GM23338 (cell line): ENCODE measurements around the gene IDI2. TPM values are rescaled to one million over a fixed set of nuclear protein-coding genes. Genes with fewer than 3 reads are reported as not detected.

Experiments used
- ATAC-seq: fragments of 200-7000 bp; cut with Tn5 transposase; 3 replicates; pipeline ENCODE4 v1.9.1; 2020
- DNase-seq: peaks from one replicate; pipeline ENCODE4 v3.0.0-alpha.2; 2015; ENCODE audit warnings: low spot score
- H2AFZ ChIP-seq: fragments of 200-600 bp; sonication (generic); 2 replicates; pipeline ENCODE4 v1.8.0; 2016; ENCODE audit warnings: antibody characterized with exemption, mild to moderate bottlenecking, moderate library complexity
- H3F3A ChIP-seq: fragments of 200-600 bp; sonication (generic); replicated peaks from 2 replicates; pipeline ENCODE4 v1.8.0; 2017; ENCODE audit warnings: antibody characterized with exemption, mixed run types, low read depth
- H3K27ac ChIP-seq: fragments of 200-600 bp; sonication (generic); 2 replicates; pipeline ENCODE4 v1.6.1; 2016; ENCODE audit warnings: low read depth
- H3K27me3 ChIP-seq: fragments of 200-600 bp; sonication (generic); 2 replicates; pipeline ENCODE4 v1.8.0; 2016; ENCODE audit warnings: mild to moderate bottlenecking, mixed run types, moderate library complexity; ENCODE audit not compliant: insufficient read depth
- H3K36me3 ChIP-seq: fragments of 200-600 bp; sonication (generic); 2 replicates; pipeline ENCODE4 v1.8.0; 2016; ENCODE audit warnings: mild to moderate bottlenecking; ENCODE audit not compliant: insufficient read depth
- H3K4me1 ChIP-seq: fragments of 200-600 bp; sonication (generic); 2 replicates; pipeline ENCODE4 v1.8.0; 2016; ENCODE audit warnings: mild to moderate bottlenecking, moderate library complexity; ENCODE audit not compliant: insufficient read depth
- H3K4me2 ChIP-seq: fragments of 200-600 bp; sonication (generic); 2 replicates; pipeline ENCODE4 v1.7.1; 2017; ENCODE audit warnings: mixed run types
- H3K4me3 ChIP-seq: fragments of 200-600 bp; sonication (generic); 2 replicates; pipeline ENCODE4 v1.6.1; 2016; ENCODE audit warnings: mixed run types
- H3K79me2 ChIP-seq: fragments of 200-600 bp; sonication (generic); replicated peaks from 2 replicates; pipeline ENCODE4 v1.8.0; 2017; ENCODE audit warnings: mild to moderate bottlenecking; ENCODE audit not compliant: insufficient read depth
- H3K9me2 ChIP-seq: fragments of 200-600 bp; sonication (generic); 2 replicates; pipeline ENCODE4 v1.8.0; 2017; ENCODE audit not compliant: insufficient read depth
- H4K20me1 ChIP-seq: fragments of 200-600 bp; sonication (generic); replicated peaks from 2 replicates; pipeline ENCODE4 v1.8.0; 2017; ENCODE audit warnings: mild to moderate bottlenecking; ENCODE audit not compliant: insufficient read depth
- H3K27ac Mint-ChIP-seq: 2 replicates; pipeline ENCODE4 v1.8.0; 2020; ENCODE audit warnings: inconsistent platforms, mild to moderate bottlenecking, moderate library complexity, mixed read lengths
- H3K27me3 Mint-ChIP-seq: 3 replicates; pipeline ENCODE4 v1.8.0; 2022; ENCODE audit warnings: low read depth, mild to moderate bottlenecking, moderate library complexity, mixed read lengths, inconsistent platforms; ENCODE audit not compliant: insufficient read depth, poor library complexity
- H3K36me3 Mint-ChIP-seq: 3 replicates; pipeline ENCODE4 v1.8.0; 2021; ENCODE audit warnings: low read depth, mild to moderate bottlenecking, inconsistent platforms, moderate library complexity, mixed read lengths
- H3K4me1 Mint-ChIP-seq: 3 replicates; pipeline ENCODE4 v1.8.0; 2020; ENCODE audit warnings: mild to moderate bottlenecking, inconsistent platforms, mixed read lengths
- H3K4me3 Mint-ChIP-seq: 3 replicates; pipeline ENCODE4 v1.8.0; 2021; ENCODE audit warnings: moderate library complexity, mild to moderate bottlenecking, inconsistent platforms, mixed read lengths
- H3K9me3 Mint-ChIP-seq: 3 replicates; pipeline ENCODE4 v1.8.0; 2020; ENCODE audit warnings: moderate library complexity, mild to moderate bottlenecking, inconsistent platforms, mixed read lengths
- CREB1 ChIP-seq: fragments of 250-450 bp; sonication (Bioruptor Pico); IDR thresholded peaks from 2 replicates; pipeline ENCODE4 v1.5.0; 2020; ENCODE audit warnings: low read depth, mild to moderate bottlenecking, moderate library complexity
- CTCF ChIP-seq, 2 experiments: fragments of 200-600 bp in 1 of 2; sonication (generic) in 1 of 2; conservative IDR thresholded peaks; 2 replicates each; pipeline versions ENCODE4 v1.5.1 to v1.6.1; 2016 to 2017; ENCODE audit warnings: antibody characterized with exemption in 2 of 2, low read depth in 2 of 2, mild to moderate bottlenecking in 2 of 2, moderate library complexity in 1 of 2
- ETS1 ChIP-seq: IDR thresholded peaks from 2 replicates; pipeline ENCODE4 v1.6.1; 2016; ENCODE audit warnings: antibody characterized with exemption
- EZH2 ChIP-seq: fragments of 200-600 bp; sonication (generic); IDR thresholded peaks from one replicate; pipeline ENCODE4 v1.8.0; 2017; ENCODE audit warnings: antibody characterized with exemption, mild to moderate bottlenecking, low read depth; ENCODE audit not compliant: unreplicated experiment
- EZH2phosphoT487 ChIP-seq: fragments of 200-600 bp; sonication (generic); IDR thresholded peaks from one replicate; pipeline ENCODE4 v1.8.1; 2018; ENCODE audit warnings: antibody characterized with exemption; ENCODE audit not compliant: unreplicated experiment
- JUNB ChIP-seq: IDR thresholded peaks from one replicate; pipeline ENCODE4 v1.6.1; 2016; ENCODE audit warnings: antibody characterized with exemption; ENCODE audit not compliant: unreplicated experiment
- NANOG ChIP-seq: IDR thresholded peaks from 2 replicates; pipeline ENCODE4 v1.6.1; 2016; ENCODE audit warnings: antibody characterized with exemption, borderline replicate concordance
- POLR2AphosphoS5 ChIP-seq: IDR thresholded peaks from 2 replicates; pipeline ENCODE4 v1.6.1; 2016; ENCODE audit warnings: antibody characterized with exemption, low read depth
- REST ChIP-seq: IDR thresholded peaks from one replicate; pipeline ENCODE4 v1.6.1; 2018; ENCODE audit warnings: antibody characterized with exemption; ENCODE audit not compliant: unreplicated experiment
- STAT1 ChIP-seq: IDR thresholded peaks from one replicate; pipeline ENCODE4 v1.6.1; 2016; ENCODE audit warnings: antibody characterized with exemption; ENCODE audit not compliant: unreplicated experiment
- ZNF114 ChIP-seq: fragments of 250-450 bp; sonication (Bioruptor Pico); IDR thresholded peaks from 2 replicates; pipeline ENCODE4 v1.5.0; 2020; ENCODE audit warnings: mild to moderate bottlenecking, moderate library complexity
- ZNF331 ChIP-seq: fragments of 250-450 bp; sonication (Bioruptor Pico); IDR thresholded peaks from 2 replicates; pipeline ENCODE4 v1.5.0; 2020; ENCODE audit warnings: low read depth, mild to moderate bottlenecking, moderate library complexity
- ZNF462 ChIP-seq: fragments of 250-450 bp; sonication (Bioruptor Pico); IDR thresholded peaks from 2 replicates; pipeline ENCODE4 v1.5.0; 2020; ENCODE audit warnings: mild to moderate bottlenecking, moderate library complexity
- polyA plus RNA-seq: library from polyadenylated mRNA; unstranded; fragments of >200 nt; fragmentation: Nextera tagmentation; extraction: Ambion mirVana; gene quantifications from 2 replicates; pipeline ENCODE4 v1.2.1, GENCODE V29; 2016
- total RNA-seq: library from RNA; depleted of rRNA; stranded (reverse); fragments of >200 nt; shearing (Covaris generic); gene quantifications from 2 replicates; pipeline ENCODE4 v1.2.3, GENCODE V29; 2014

IDI2 gene
- total and polyA plus RNA-seq, 2 experiments from 2014 or later: not detected

- TF ChIP-seq EZH2: no peak
- TF ChIP-seq ZNF331 (CRISPR knock-in tag): no peak
- no peak for TF ChIP-seq ETS1
- no peak for TF ChIP-seq STAT1
- no peak for TF ChIP-seq EZH2phosphoT487
- no peak for TF ChIP-seq ZNF114
- TF ChIP-seq CTCF (conservative IDR thresholded peaks at IDR 0.05; ENCODE audit: low read depth in 2 of 2): no peak
- TF ChIP-seq ZNF462 (CRISPR knock-in tag): no peak
- no peak for TF ChIP-seq JUNB
- TF ChIP-seq POLR2AphosphoS5: no peak
- TF ChIP-seq CREB1 (CRISPR knock-in tag): no peak
- no peak for TF ChIP-seq REST
- no peak for TF ChIP-seq NANOG
- no peak overlapping the region for H3K4me3 ChIP-seq
- peaks cover 29% of the 10 kb centered on the region for H3F3A ChIP-seq
- H3K4me1 Mint-ChIP-seq: no peaks in the 10 kb centered on the region
- H3K9me2 ChIP-seq: no peaks in the 10 kb centered on the region
- H3K4me1 ChIP-seq: no peaks in the 10 kb centered on the region
- no peaks in the 10 kb centered on the region; the same call in 2 of the 3 replicates for H3K9me3 Mint-ChIP-seq
- peaks cover 93% of the 10 kb centered on the region for H3K36me3 Mint-ChIP-seq
- H3K4me2 ChIP-seq: no peak overlapping the region
- peaks cover 4% of the 10 kb centered on the region for H3K27me3 Mint-ChIP-seq
- H3K27me3 ChIP-seq: no peaks in the 10 kb centered on the region
- H3K27ac Mint-ChIP-seq: no peak overlapping the region; the same call in 1 of the 2 replicates
- ATAC-seq (no peak), DNase-seq (no peak)
- no peak overlapping the region for H3K4me3 Mint-ChIP-seq
- peaks cover 93% of the 10 kb centered on the region for H3K79me2 ChIP-seq
- no peak overlapping the region for H3K27ac ChIP-seq
- H4K20me1 ChIP-seq: peaks cover 67% of the 10 kb centered on the region
- H3K36me3 ChIP-seq: peaks cover 78% of the 10 kb centered on the region
- H2AFZ ChIP-seq: no peak overlapping the region
Observed at GRCh38 chr10:995559-995926, 30.1 kb downstream of the IDI2 start.
